Kidney epithelial cell (primary cell): ENCODE data around the gene TAF12. TPM values are rescaled to one million over a fixed set of nuclear protein-coding genes. Genes with fewer than 3 reads are reported as not detected.

Experiments used
- DNase-seq: peaks from one replicate; pipeline ENCODE4 v3.0.0-alpha.2; 2010; ENCODE audit warnings: low read depth
- H3K27me3 ChIP-seq: 2 replicates; pipeline ENCODE4 v1.6.0; 2011; ENCODE audit warnings: low read length; ENCODE audit not compliant: control insufficient read depth, insufficient read depth
- H3K36me3 ChIP-seq: 2 replicates; pipeline ENCODE4 v1.5.1; 2011; ENCODE audit warnings: low read length; ENCODE audit not compliant: control insufficient read depth, insufficient read depth
- H3K4me3 ChIP-seq: 2 replicates; pipeline ENCODE4 v1.5.1; 2011; ENCODE audit warnings: low read depth, mild to moderate bottlenecking, control low read depth, low read length
- CTCF ChIP-seq: IDR thresholded peaks from 2 replicates; pipeline ENCODE4 v1.5.1; 2011; ENCODE audit warnings: mild to moderate bottlenecking, moderate library complexity, low read length, control low read depth, inconsistent platforms; ENCODE audit not compliant: insufficient read depth, poor library complexity, severe bottlenecking
- total RNA-seq: library from RNA; depleted of rRNA; stranded (reverse); fragments of >200 nt; gene quantifications from 2 replicates; pipeline ENCODE4 v1.2.3, GENCODE V29; 2015

The TAF12 gene
- total RNA-seq, 1 donor from 2014 or later, result 24.6 TPM

- no peak for TF ChIP-seq CTCF
- no peaks in the 10 kb centered on the region for H3K27me3 ChIP-seq
- no peak overlapping the region for H3K4me3 ChIP-seq
- DNase-seq, result no peak
- peaks cover 5% of the 10 kb centered on the region for H3K36me3 ChIP-seq
Measured at GRCh38 chr1:28565726-28566125, 77.1 kb downstream of the TAF12 start.

GRCh38 chr1:28565040-28565439 lies 77.8 kb downstream of the TAF12 start:
- H3K4me3 ChIP-seq, result no peak overlapping the region
- no peak for TF ChIP-seq CTCF
- peaks cover 5% of the 10 kb centered on the region for H3K36me3 ChIP-seq
- H3K27me3 ChIP-seq, result no peaks in the 10 kb centered on the region
- no peak for DNase-seq

GRCh38 chr1:28564310-28564709 lies 78.6 kb downstream of the TAF12 start:
- H3K36me3 ChIP-seq, result peaks cover 5% of the 10 kb centered on the region
- no peak for DNase-seq

GRCh38 chr1:28560886-28561285 lies 82.0 kb downstream of the TAF12 start:
- peaks cover 2% of the 10 kb centered on the region for H3K36me3 ChIP-seq
- DNase-seq, result no peak
- no peaks in the 10 kb centered on the region for H3K27me3 ChIP-seq
- no peak for TF ChIP-seq CTCF
- no peak overlapping the region for H3K4me3 ChIP-seq

More at GRCh38 chr1:28564310-28564709, 78.6 kb downstream of the TAF12 start:
- TF ChIP-seq CTCF, result no peak
- Histone ChIP-seq H3K4me3 (no peak overlapping the region), H3K27me3 (no peaks in the 10 kb centered on the region)

Other genes with a start within 250 kb of the TAF12 start
- 37.6 and 45.2 TPM in 2 replicates for gene RCC1, start 137.0 kb downstream of the TAF12 start, total RNA-seq
- gene TRNAU1AP, start 90.0 kb downstream of the TAF12 start, total RNA-seq, result 11.9 and 20.1 TPM in 2 replicates
- 9.6 and 13.5 TPM in 2 replicates for gene RAB42, start 50.8 kb downstream of the TAF12 start, total RNA-seq
- gene RNU11, start 5.5 kb upstream of the TAF12 start, total RNA-seq, result not detected in 2 replicates
- 9.9 and 11.8 TPM in 2 replicates for gene GMEB1, start 25.7 kb upstream of the TAF12 start, total RNA-seq
- gene YTHDF2, start 93.9 kb upstream of the TAF12 start, total RNA-seq, result 114 and 131 TPM in 2 replicates
- gene OPRD1, start 169.1 kb upstream of the TAF12 start, total RNA-seq, result 0.21 and 0.34 TPM in 2 replicates